Keratinocyte (primary cell): ENCODE results near the gene ZSCAN31. TPM values are rescaled to one million over a fixed set of nuclear protein-coding genes. Genes with fewer than 3 reads are reported as not detected.

Experiments
- DNase-seq: peaks from one replicate; pipeline ENCODE4 v3.0.0-alpha.2; 2011; ENCODE audit warnings: low read depth, missing footprints, low spot score
- FAIRE-seq: peaks from 2 replicates; lab custom pipeline; 2011; peaks lifted over from hg19 to GRCh38; lab: Jason Lieb, UNC
- H2AFZ ChIP-seq: 2 replicates; pipeline ENCODE4 v1.6.0; 2012; ENCODE audit warnings: low read length, control low read depth, inconsistent platforms; ENCODE audit not compliant: control insufficient read depth
- H3K27ac ChIP-seq: 2 replicates; pipeline ENCODE4 v1.5.1; 2011; ENCODE audit warnings: low read length; ENCODE audit not compliant: control insufficient read depth, insufficient read depth
- H3K27me3 ChIP-seq: 3 replicates; pipeline ENCODE4 v1.6.0; 2011; ENCODE audit warnings: low read length; ENCODE audit not compliant: control insufficient read depth, insufficient read depth; ENCODE audit errors: extremely low read depth
- H3K36me3 ChIP-seq, 2 experiments: 2 replicates in 1 of 2; 3 replicates in 1 of 2; pipeline ENCODE4 v1.5.1; 2011; ENCODE audit warnings: low read length in 2 of 2, mild to moderate bottlenecking in 1 of 2; ENCODE audit not compliant: control insufficient read depth in 2 of 2, insufficient read depth in 2 of 2; ENCODE audit errors: extremely low read depth in 1 of 2
- H3K4me1 ChIP-seq: 3 replicates; pipeline ENCODE4 v1.5.1; 2011; ENCODE audit warnings: low read length; ENCODE audit not compliant: control insufficient read depth, insufficient read depth; ENCODE audit errors: extremely low read depth
- H3K4me2 ChIP-seq: 3 replicates; pipeline ENCODE4 v1.6.0; 2011; ENCODE audit warnings: low read depth, low read length; ENCODE audit not compliant: control insufficient read depth, insufficient read depth; ENCODE audit errors: extremely low read depth
- H3K4me3 ChIP-seq, 3 experiments: fragments of 200-600 bp in 1 of 3; sonication (generic) in 1 of 3; 2 replicates in 2 of 3; 3 replicates in 1 of 3; pipeline ENCODE4 v1.5.1; 2011 to 2016; ENCODE audit warnings: low read length in 3 of 3, mild to moderate bottlenecking in 3 of 3, control low read depth in 2 of 3, inconsistent platforms in 1 of 3, low read depth in 1 of 3, mixed read lengths in 1 of 3, mixed run types in 1 of 3, moderate library complexity in 1 of 3; ENCODE audit not compliant: control insufficient read depth in 2 of 3, insufficient read depth in 2 of 3; ENCODE audit errors: extremely low read depth in 1 of 3
- H3K79me2 ChIP-seq: 2 replicates; pipeline ENCODE4 v1.6.0; 2012; ENCODE audit warnings: low read length; ENCODE audit not compliant: control insufficient read depth, insufficient read depth
- H3K9ac ChIP-seq: 3 replicates; pipeline ENCODE4 v1.6.0; 2011; ENCODE audit warnings: low read length; ENCODE audit not compliant: control insufficient read depth, insufficient read depth; ENCODE audit errors: extremely low read depth
- H3K9me1 ChIP-seq: 3 replicates; pipeline ENCODE4 v1.6.0; 2011; ENCODE audit warnings: low read length; ENCODE audit not compliant: control insufficient read depth, insufficient read depth; ENCODE audit errors: extremely low read depth
- H3K9me3 ChIP-seq: 2 replicates; pipeline ENCODE4 v1.5.1; 2012; ENCODE audit warnings: low read depth, low read length; ENCODE audit not compliant: control insufficient read depth
- H4K20me1 ChIP-seq: 3 replicates; pipeline ENCODE4 v1.6.0; 2011; ENCODE audit warnings: low read length; ENCODE audit not compliant: control insufficient read depth, insufficient read depth; ENCODE audit errors: extremely low read depth
- EZH2 ChIP-seq: IDR thresholded peaks from one replicate; pipeline ENCODE4 v1.6.1; 2012; ENCODE audit warnings: inconsistent platforms, mild to moderate bottlenecking, low read length, moderate library complexity
- dilution Hi-C: fragments of 300-500 bp; cut with MboI; formaldehyde crosslinking; loops from one replicate; pipeline ENCODE4 v1.7.0; 2020; ENCODE audit warnings: low sequenced_read_pairs; ENCODE audit not compliant: extremely low pct_ligation_motif_present
- polyA plus RNA-seq, 5 experiments: library from polyadenylated mRNA; depleted of rRNA in 3 of 5; stranded (reverse) in 3 of 5; stranded (forward) in 1 of 5; unstranded in 1 of 5; fragments of >200 nt; gene quantifications; 1 replicate in 1 of 5; 2 replicates in 3 of 5; 3 replicates in 1 of 5; pipeline versions ENCODE4 v1.2.1 to v1.2.3, GENCODE V29; 2011 to 2012; ENCODE audit warnings: missing spikeins in 2 of 5, low read depth in 1 of 5, low replicate concordance in 1 of 5
- TF ChIP-seq, protein P1 (sequence below), 3 experiments: IDR thresholded peaks in 1 of 3; conservative IDR thresholded peaks in 1 of 3; optimal IDR thresholded peaks in 1 of 3; 2 replicates in 2 of 3; 3 replicates in 1 of 3; pipeline versions ENCODE3 to v1.5.1; 2011; ENCODE audit warnings: low read length in 3 of 3, mild to moderate bottlenecking in 3 of 3, moderate library complexity in 2 of 3, control low read depth in 1 of 3, inconsistent platforms in 1 of 3; ENCODE audit not compliant: insufficient read depth in 2 of 3; ENCODE audit errors: extremely low read depth in 1 of 3

The ZSCAN31 gene
- polyA plus RNA-seq, 1 donor (not counting 4 experiments of a cell fraction or from before 2014, with no cell fraction given): 14.4 TPM

DNA sequence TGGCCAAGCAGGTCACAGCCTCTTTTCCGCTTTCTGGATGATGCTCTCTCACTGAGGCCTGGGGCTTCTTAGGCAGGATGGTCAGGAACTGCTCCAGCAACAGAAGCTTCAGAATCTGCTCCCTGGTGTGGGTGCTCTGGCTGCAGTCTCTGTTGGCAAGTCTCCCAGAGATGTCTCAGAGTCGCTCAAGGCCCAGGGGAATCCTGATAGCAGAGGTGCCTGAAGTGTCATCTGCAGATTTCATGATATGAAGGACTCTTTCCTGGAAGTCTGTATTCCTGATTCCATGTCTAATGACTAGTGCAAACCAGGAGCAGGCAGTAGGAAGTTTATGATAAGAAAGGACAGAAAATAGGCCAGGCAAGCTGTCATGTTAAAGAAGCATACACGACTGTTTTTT lies 20.3 kb downstream of the ZSCAN31 start:
- Histone ChIP-seq H3K4me1 (peaks cover 5% of the 10 kb centered on the region), H3K9ac (no peak overlapping the region), H3K27me3 (no peaks in the 10 kb centered on the region), H3K4me2 (no peak overlapping the region), H4K20me1 (no peaks in the 10 kb centered on the region), H2AFZ (no peak overlapping the region), H3K27ac (no peak overlapping the region), H3K9me3 (no peaks in the 10 kb centered on the region), H3K9me1 (no peaks in the 10 kb centered on the region), H3K79me2 (no peaks in the 10 kb centered on the region), H3K36me3 (no peaks in the 10 kb centered on the region), H3K4me3 (no peak overlapping the region)
- dilution Hi-C loops: no loop called here
- DNase-seq: no peak
- TF ChIP-seq, protein P1, sequence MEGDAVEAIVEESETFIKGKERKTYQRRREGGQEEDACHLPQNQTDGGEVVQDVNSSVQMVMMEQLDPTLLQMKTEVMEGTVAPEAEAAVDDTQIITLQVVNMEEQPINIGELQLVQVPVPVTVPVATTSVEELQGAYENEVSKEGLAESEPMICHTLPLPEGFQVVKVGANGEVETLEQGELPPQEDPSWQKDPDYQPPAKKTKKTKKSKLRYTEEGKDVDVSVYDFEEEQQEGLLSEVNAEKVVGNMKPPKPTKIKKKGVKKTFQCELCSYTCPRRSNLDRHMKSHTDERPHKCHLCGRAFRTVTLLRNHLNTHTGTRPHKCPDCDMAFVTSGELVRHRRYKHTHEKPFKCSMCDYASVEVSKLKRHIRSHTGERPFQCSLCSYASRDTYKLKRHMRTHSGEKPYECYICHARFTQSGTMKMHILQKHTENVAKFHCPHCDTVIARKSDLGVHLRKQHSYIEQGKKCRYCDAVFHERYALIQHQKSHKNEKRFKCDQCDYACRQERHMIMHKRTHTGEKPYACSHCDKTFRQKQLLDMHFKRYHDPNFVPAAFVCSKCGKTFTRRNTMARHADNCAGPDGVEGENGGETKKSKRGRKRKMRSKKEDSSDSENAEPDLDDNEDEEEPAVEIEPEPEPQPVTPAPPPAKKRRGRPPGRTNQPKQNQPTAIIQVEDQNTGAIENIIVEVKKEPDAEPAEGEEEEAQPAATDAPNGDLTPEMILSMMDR (optimal IDR thresholded peaks at IDR 0.05 in 1 of 3, IDR thresholded peaks at IDR 0.05 in 1 of 3, conservative IDR thresholded peaks at IDR 0.05 in 1 of 3; ENCODE audit: extremely low read depth in 1 of 3, insufficient read depth in 2 of 3, low read length in 3 of 3): no peak
- no peak for TF ChIP-seq EZH2
- no peak for FAIRE-seq

DNA sequence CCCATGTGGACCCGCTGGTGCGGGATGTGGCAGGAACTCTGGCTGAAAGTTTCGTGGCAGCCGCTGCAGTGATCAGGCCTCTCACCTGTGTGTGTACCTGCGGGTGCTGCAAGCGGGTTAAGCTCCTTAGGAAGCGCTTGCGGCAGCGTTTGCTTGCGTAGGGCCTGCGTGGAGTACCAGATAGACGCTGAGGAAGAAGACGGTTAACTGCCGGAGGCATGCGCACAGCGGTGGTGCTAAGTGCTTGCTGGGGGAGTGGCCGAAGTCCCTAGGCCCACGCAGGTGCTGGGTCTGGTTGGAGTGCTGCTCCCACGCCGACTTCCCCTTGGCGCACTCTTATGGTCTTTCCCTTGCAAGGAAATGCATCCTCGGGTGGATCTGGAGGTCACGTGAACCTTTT lies 23.0 kb downstream of the ZSCAN31 start:
- H3K9me1 ChIP-seq: no peaks in the 10 kb centered on the region
- DNase-seq: no peak
- H3K27ac ChIP-seq: no peak overlapping the region
- no peak overlapping the region for H2AFZ ChIP-seq
- no peak overlapping the region for H3K4me2 ChIP-seq
- H3K36me3 ChIP-seq: no peaks in the 10 kb centered on the region
- H4K20me1 ChIP-seq: no peaks in the 10 kb centered on the region
- no peak overlapping the region for H3K4me3 ChIP-seq
- no peaks in the 10 kb centered on the region for H3K27me3 ChIP-seq
- no peaks in the 10 kb centered on the region for H3K9me3 ChIP-seq
- no peak overlapping the region for H3K9ac ChIP-seq
- no peak for FAIRE-seq
- H3K4me1 ChIP-seq: peaks cover 5% of the 10 kb centered on the region
- dilution Hi-C loops: no loop called here
- TF ChIP-seq, protein P1 (optimal IDR thresholded peaks at IDR 0.05 in 1 of 3, IDR thresholded peaks at IDR 0.05 in 1 of 3, conservative IDR thresholded peaks at IDR 0.05 in 1 of 3; ENCODE audit: extremely low read depth in 1 of 3, insufficient read depth in 2 of 3, low read length in 3 of 3): no peak
- TF ChIP-seq EZH2: no peak
- no peaks in the 10 kb centered on the region for H3K79me2 ChIP-seq
